Activated naive CD4-positive, alpha-beta T cell treated with anti-CD3 and anti-CD28 coated beads, Interleukin-2, amount 50 U/mL, for 16 hours (primary cell): Measurements from ENCODE around the gene CCNY.
"Not testable (repeated sequence)": the region's sequence is repeated elsewhere in the genome, so short reads cannot be mapped to it uniquely, and the experiment has no call there.

ENCODE experiments used
- DNase-seq: peaks from one replicate; pipeline ENCODE4 v3.0.0-alpha.2; 2020

CCNY gene

DNA sequence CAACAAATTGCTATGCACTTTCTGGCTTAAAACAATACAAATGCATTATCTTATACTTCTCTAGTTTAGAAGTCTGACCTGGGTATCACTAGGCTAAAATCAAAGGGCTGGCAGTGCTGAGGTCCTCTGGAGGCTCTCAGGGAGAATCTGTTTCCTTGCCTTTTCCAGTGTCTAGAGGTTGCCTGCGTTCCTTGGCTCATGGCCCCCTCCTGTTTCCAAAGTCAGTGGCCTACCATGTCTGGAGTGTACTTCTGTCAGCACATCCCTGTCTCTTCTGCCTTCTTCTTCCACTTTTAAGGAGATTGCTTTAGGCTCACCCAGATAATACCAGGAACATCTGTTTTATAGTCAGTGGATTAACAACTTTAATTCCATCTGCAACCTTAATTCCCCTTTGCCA is 52.4 kb downstream of the CCNY start:
- no peak for DNase-seq

DNA sequence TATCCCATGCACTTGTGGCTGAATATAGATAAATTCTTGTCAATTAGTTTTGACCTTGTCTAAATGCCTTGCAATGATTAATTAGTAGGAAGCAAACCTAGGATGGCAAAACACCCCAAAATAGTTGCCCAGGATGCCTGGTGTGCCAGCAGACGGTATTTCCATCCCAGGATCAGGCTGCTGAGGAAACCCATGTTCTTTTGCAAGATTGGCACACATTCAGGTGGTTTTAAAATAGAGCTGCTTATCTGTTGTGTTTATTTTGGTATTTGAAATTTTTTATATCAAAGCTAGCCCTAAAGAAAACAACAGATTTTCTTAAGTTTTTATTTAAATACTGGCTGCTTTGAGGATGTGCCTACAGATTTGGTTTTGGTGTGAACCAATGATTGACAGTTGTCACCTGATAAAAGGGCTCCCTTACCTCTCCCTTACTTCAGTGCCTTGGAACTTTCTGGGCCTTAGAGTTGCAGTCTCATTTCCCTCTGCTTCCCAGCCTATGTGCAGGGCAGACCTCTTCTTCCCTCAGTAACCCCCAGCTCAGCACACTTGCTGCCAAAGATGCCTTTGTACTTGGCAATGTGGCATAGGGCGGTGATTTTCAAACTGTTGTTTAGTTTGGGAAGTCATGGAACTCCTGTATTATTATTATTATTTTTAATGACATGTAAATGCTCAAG is 54.0 kb downstream of the CCNY start:
- DNase-seq: no peak

DNA sequence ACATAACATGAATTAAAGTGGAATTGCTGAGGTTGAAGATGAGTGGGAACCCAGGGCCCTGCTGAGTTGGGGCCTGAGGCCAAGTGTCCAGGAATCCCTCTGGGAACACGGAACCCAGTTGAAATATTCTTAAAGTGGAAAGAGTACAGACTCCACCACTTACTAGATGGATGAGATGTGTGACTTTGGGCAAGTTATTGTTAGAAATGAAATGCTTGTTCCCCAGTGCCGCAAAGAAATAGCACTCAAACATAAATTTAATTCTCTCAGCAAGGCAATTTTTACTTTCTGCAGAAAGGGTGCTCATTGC is 54.5 kb downstream of the CCNY start:
- DNase-seq: no peak

DNA sequence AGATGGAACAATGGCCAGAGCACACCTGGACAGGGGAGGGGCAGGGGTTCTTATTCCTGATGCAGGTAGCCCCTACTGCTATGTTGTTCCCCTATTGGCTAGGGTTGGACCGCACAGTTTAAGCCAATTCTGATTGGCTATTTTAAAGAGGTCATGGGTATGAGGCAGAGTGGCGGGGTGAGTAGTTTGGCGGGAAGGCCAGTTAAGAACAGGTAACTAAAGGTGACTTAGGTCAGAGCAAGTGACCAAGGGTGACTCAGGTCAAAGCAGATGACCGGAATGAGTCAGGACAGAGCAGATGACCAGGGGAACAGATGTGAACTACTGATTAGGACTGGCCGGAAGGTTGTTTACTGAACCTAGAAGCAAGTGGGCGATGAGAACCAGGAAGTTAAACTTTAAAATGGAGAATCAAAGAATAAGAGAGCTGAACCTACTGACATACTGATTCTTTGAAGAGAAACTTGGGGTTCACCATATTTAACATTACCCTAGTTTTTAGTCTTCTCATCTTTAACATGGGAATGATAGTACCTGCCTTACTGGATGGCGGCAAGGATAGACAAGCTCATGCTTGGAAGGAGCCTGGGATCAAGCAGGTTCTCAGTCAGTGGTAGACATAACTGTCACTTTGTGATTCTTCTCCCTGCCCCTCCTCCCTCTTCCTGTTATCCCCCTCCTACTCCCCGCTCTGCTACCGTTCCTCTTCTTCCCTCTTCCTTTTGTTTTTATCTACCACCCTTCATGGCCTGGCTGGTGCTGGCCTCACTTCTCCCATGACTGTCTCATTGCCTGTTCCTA is 55.0 kb downstream of the CCNY start:
- DNase-seq: no peak

DNA sequence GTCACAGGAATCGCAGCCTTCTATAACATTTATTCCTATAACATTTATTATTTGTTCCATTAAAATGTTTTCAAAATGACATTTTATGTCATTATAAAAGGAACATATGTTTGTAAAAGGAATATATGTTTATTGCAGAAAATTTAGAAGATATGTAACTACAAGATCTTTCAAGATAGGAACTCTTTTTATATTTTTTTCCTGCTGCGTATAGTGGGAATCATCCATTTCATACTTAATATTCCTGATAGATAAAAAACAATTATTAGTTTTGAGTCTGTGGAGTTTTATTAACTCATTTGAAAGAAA is 55.6 kb downstream of the CCNY start:
- DNase-seq: no peak

DNA sequence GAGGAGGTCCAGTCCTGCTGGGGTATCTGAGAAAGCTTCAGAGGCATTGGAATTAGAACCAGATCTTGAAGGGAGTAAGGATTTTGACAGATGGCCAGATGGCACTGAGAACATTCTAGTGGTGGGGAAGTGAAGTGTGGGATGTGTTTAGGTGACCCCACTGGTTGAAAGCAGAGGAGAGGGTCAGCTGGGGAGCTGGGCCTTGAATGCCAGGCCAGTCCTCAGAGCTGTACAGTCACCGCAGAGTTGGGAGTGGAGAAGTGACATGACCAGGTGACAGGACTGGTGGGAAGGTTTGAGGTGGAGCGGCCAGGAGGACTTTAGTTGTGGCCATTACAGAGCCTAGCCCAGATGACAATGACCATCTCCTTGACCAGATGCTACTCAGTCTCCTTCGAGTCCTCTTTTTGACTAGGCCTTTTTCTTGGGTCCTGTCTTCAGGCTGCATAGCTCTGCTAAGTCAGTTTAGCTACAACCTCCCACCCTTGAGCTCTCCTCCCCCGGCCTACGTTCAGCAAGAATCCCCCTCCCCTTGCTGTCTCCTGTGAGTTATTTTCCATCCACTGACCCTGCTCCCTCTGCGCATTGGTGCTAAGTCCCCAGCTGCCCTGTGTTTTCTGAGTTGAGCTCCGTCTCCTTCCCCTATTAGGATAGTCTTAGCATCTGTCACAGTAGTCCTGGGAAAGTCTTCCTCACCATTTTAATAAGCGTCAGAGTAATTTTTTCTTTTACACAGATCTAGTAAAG is 56.3 kb downstream of the CCNY start:
- DNase-seq: no peak

DNA sequence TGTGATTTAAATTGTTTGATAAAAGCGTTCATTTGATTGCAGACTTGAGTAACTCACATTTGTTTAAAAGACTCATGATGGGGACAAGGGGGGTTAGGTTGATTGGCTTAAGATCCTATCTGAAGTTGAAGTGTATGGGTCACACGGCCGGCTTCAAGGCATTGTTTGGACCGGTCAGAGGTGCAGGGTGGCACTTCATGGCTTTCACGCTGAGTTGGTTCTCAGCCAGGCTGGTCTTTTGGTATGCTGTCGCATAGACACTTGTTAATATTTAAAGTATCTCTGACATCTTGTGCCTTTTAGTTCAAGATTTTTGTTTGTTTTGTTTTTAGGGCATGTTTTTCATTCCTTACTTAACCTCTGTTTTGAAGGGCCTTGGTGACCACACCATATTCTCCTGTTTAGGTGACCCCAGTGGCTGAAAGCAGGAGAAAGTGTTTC is 58.1 kb downstream of the CCNY start:
- no peak for DNase-seq

DNA sequence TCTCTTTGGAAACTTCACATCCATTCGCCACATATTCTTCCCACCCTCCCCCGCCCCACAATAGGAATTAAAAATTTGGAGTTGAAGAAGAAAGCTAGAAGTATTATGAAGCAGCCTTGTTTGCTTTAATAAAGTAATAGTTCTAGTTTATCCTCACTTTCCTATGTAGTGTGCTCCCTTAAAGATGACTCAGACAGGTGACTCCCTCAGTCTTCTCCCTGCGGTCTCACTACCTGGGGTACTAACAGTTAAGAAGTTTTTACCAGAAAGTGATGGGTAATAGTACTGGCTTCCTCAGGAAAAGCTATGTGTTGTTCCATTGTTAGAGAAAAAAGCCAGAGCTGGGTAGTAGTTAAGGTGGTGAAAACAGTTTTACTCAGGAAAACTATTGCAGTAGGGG is 58.6 kb downstream of the CCNY start:
- no peak for DNase-seq

DNA sequence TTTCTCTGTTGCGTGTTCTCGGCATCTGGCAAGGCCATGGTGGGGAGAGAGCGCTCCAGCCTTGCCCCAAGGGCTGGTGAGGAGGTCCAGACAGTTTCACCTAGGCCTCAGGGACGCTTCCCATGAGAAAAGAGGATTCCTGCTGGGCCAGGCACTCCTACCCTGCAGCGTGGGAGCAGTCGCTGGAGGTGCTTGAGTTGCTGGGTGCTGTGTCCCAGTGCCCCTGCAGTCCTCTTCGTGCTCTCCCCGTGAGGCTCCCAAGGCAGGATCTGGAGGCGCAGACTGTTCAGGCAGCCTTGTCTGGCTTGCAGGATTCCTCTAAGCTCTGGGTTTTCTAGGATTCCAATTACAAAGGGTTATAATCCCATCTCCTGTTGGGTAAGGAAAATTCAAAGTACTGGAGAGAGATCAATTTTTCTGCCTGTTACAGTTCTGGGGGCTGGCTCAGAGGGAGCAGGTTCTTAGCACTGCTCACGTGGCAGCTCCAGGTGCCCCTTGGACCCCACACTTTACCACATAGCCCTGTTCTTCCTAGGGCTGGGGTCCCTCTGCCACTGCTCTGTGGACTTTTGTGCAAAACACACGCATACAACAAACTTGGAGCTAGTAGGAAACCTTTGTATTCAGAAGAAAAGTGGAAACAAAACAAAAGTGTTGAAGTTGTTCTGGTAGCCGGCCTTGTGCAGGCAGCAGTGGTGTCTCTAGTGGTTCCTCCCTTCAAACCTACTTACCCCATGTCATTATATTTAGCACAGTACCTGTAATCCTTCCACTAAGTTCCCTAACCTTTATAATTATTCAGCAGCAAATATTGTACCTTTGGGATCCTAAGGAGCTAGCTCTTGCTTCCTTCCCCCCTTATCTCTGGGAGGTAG is 60.5 kb downstream of the CCNY start:
- DNase-seq: no peak

DNA sequence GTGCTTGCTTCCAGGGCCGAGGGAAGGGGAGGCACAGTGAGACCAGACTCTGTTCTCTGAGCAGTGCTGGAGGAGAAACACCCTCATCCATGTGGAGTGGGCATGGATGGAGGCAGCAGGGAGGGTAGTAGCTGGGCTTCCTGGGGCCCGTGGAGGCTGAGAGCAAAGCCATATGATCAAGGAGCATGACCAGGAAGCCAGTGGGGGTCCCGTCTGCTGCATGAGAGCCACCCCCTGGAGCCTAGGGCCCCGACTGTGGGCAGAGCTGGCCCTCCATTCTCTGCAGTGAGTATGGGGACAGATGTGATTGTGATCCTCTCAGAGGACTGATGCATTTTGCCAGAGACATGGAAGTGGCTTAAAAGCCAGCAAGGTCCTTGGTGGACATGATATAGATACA is 61.6 kb downstream of the CCNY start:
- no peak for DNase-seq

DNA sequence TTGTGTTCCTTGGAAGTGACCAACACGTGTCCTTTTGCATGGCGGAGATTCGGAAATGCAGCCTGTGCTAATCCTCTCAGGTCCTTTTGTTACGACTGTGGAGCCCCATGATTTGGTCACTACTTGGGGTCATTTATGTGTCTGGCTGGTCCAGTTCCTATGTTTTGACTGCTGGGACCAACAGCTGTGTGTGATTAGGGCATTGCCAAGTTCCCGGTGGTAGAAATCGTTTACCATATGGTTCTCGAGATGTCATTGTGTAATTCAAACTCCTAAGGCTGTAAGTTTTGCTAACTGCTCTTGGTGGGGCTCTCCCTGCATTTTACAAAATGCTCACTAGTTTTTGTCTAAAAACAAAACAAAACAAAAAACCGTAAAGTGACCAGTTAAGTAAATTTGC is 62.0 kb downstream of the CCNY start:
- DNase-seq: no peak

DNA sequence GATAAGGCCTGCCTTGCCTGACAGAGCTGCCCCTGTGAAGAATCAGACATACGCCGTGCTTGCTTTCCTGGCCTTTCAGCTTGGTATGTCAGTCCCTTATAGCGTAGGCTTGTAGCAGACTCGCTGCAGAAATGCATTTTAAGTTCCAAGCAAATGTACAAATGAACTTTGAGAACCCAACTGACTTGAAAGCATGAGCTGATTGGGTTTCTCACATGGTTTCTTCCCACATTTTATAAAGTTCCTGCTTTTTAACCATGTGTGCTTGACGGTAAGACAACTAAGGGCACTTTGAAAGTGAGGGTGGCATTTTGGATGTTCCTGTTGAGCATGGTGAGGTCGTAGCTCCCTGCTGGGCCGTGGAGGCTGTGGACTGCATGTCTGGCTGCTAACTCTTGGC is 62.6 kb downstream of the CCNY start:
- no peak for DNase-seq

DNA sequence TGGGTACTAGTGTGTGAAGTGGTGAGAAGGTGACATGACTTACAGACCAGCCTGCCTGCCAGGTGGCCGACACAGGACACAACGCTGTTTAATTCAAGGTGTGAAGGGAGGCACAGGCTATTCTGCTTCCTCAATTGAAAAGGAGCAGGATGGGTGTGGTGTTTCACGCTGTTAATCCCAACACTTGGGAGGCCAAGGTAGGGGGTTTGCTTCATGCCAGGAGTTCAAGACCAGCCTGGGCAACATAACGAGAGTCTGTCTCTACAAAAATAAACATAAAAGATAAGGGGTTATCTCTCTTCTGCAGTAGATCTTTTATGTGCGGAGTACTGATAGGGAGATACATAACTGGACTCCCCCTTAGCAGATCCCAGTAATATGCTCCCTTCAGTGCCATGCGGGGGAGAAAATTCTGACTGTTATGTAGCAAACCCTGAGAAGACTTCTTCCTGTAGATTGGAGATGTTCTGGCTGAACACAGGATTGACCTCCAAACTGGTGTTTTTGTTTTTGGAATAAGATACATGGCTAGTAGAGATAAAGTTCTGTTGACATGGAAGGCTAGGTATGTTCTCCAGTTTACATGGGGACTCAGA is 63.2 kb downstream of the CCNY start:
- no peak for DNase-seq

DNA sequence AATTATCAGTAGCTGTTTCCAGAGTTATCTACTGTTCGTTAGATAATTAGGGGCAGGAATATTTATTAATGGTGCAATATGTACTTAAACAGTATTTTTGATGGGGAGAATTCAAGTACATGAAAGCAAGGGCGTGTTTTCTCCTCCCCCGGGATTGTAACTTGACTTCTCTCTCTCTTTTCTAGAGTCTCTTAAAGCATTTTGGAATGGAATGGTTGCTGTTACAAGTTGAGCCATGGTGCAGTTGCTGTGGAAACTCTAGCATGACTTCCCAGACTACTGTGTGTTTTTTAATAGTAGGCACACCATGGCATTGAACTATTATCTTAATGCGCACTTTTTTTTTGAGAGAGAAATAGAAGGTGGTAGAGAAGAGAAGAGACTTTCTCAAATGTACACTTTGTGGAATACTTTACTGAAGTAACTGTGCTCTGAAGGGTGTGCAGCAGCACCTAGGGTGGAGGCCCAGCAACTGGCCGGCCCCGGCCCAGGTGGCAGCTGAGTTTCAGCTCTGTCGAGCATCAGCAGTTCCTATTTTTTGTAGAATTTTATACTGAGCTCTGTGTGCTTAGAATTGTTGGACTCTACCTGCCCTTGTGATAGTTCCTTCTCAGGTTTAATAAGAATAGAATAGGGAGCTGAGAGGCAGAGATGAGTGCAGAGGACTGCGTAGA is 64.4 kb downstream of the CCNY start:
- no peak for DNase-seq

DNA sequence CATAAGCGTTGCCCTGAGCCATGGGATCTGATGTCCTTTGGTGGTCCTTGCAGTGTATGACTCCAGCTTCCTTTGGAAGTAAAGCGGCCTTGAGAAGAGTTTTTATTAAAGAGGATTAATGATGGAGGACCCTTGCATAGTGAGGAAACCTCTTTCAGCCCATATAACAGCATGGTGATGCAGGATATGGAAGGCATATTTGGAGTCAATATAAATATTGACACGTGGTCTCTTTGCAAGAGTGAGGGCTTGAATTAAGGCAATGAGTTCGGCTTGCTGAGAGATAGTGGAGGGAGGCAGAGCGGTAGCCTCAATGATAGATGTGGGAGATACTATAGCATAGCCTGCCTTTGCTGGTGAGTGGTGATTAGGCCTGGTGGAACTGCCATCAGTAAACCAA is 67.2 kb downstream of the CCNY start:
- DNase-seq: not testable (repeated sequence)

DNA sequence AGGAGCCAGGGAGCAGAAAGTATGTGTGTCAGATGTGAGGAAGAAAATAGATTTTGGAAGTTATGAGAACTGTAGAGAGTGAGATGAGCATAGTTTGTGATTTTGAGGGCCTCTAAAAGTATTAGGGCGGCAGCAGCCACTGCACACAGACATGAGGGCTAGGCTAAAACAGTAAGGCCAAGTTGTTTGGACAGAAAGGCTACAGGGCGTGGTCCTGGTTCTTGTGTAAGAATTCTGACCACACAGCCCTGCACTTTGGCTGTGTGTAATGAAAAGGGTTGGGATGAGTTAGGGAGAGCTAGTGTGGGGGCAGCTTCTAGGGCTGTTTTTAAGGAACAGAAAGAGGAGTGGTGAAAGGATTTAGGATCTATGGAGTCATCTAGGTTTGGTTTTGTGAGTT is 67.8 kb downstream of the CCNY start:
- not testable (repeated sequence) for DNase-seq

DNA sequence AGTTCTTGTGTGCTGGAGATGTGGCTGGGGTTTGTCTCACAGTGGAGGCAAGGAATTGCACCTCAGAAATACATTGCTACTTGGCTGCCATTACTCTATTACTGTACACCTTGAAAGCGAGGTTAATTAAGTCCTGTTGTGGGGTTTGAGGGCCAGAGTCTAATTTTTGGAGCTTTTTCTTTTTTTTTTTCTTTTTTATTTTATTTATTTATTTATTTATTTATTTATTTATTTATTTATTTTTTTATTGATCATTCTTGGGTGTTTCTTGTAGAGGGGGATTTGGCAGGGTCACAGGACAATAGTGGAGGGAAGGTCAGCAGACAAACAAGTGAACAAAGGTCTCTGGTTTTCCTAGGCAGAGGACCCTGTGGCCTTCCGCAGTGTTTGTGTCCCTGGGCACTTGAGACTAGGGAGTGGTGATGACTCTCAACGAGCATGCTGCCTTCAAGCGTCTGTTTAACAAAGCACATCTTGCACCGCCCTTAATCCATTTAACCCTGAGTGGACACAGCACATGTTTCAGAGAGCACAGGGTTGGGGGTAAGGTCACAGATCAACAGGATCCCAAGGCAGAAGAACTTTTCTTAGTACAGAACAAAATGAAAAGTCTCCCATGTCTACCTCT is 69.8 kb downstream of the CCNY start:
- not testable (repeated sequence) for DNase-seq

DNA sequence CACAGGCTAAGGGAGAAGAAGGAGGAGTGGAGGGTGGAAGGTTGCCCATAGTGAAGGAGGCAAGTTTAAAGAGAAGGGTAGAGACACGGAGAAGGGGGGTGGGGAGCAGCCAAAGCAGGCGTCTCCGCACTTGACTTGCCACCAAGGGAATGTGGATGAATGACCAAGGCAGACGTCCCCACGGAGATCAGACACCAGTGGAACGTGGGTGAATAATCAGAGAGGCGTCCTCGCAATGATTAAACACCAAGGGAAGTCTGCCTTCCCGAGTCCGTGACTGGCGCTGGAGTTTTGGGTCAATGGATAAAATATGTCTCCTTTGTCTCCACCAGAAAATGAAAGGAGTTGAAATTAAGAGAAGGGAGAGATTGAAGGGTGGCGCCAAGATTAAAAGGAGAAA is 71.4 kb downstream of the CCNY start:
- DNase-seq: not testable (repeated sequence)

DNA sequence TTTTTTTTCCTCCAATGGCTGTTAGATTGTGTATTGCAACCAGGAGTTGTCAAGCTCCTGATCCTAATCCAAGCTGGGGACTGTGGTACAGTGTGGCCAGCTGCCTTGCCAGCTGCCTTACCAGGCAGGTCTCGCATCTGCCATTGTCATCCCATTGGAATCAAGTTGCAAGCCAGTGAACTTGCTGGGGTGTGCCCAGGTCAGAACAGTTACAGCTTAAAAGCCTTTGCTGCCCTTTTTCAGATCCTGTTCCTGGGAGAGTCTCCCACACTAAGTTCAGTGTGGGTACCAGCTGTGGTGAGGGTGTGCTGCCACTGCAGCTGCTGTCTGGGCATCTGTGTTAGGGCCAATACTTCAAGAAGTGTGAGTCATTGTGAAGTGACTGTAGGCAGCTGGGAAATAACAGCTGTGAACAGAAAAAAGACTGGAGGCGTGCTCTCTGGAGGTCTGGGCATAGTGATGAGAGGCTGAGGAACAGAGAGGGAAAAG is 72.8 kb downstream of the CCNY start:
- DNase-seq: no peak

DNA sequence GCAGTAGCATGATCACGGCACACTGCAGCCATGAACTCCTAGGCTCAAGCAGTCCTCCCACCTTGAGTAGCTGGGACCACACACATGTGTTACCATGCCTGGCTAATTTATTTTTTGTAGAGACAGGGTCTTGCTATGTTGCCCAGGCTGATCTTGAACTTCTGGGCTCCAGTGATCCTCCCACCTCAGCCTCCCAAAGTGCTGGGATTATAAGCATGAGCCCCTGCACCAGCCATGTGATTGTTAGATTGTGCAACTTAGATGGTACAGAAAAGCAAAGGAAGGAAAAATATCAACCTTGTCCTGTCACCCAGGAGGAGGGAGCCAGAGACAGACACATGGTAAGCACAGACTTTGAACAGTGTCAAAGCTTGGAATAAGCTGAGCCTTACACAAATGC is 73.5 kb downstream of the CCNY start:
- no peak for DNase-seq

DNA sequence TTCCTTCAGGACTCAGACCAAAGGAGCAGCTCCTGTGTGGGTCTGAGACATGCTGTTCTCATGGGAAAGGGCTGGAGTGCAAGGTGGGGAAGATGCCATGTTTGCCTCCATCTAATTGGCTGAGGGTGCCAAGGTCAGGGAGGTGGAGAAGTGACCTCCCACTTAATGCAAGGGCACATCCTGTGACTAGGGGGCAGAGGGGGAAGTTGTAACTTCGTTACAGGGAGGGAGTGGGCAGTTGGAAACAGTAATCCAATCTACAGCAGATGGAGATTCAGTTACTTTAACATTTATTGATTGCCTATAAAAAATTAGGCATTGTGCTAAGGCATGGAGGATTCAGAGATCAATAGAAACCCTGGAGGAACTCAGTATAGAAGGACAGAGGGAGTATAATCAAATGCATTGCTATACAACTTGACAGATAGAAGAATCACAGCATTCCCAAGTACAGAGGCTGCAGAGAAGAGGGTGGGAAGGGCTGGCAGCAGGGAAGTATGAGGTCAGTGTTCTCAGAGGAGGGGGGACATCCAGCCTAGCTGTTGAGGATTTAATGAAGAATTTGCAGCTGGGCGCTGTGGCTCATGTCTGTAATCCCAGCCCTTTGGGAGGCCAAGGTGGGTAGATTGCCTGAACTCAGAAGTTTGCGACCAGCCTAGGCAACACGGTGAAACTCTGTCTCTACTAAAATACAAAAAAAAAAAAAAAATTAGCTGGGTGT is 75.9 kb downstream of the CCNY start:
- DNase-seq: no peak
